Measurements from ENCODE around the gene SPARCL1.

Gene SPARCL1

GRCh38 chr4:87530868-87531267, 1.7 kb upstream of the SPARCL1 start:
- H4K20me1 ChIP-seq (ENCODE audit: control insufficient read depth, insufficient read depth, low read depth, low read length): no peaks in the 10 kb centered on the region
- no peaks in the 10 kb centered on the region for H3K79me2 ChIP-seq (ENCODE audit: control insufficient read depth, low read length)
- no peaks in the 10 kb centered on the region for H3F3A ChIP-seq (ENCODE audit: control insufficient read depth, insufficient read depth)
- no peaks in the 10 kb centered on the region for H3K9me3 ChIP-seq (ENCODE audit: control insufficient read depth, insufficient read depth, low read length)
- H3K4me3 ChIP-seq (ENCODE audit: low read length): no peak overlapping the region
- H3K4me1 ChIP-seq (ENCODE audit: control insufficient read depth, low read length): peaks cover 19% of the 10 kb centered on the region
- peaks cover 8% of the 10 kb centered on the region; the same call in 1 of the 2 replicates for H3K27me3 ChIP-seq (ENCODE audit: control insufficient read depth, low read length)
- H3K27ac ChIP-seq (ENCODE audit: low read depth, low read length): no peak overlapping the region
- no peaks in the 10 kb centered on the region for H3K9me2 ChIP-seq (replicated peaks; ENCODE audit: control insufficient read depth, low read length)
- no peak for TF ChIP-seq CTCF (IDR thresholded peaks at IDR 0.05; ENCODE audit: low read depth, low read length, poor library complexity, severe bottlenecking)
- TF ChIP-seq EZH2phosphoT487 (IDR thresholded peaks at IDR 0.05; ENCODE audit: borderline replicate concordance, low read length): no peak
- no peak overlapping the region for H3K4me2 ChIP-seq (ENCODE audit: low read length)
- H3K36me3 ChIP-seq (ENCODE audit: control insufficient read depth, low read length): no peaks in the 10 kb centered on the region

GRCh38 chr4:87530229-87530628, 1.1 kb upstream of the SPARCL1 start:
- peaks cover 19% of the 10 kb centered on the region for H3K4me1 ChIP-seq (ENCODE audit: control insufficient read depth, low read length)
- TF ChIP-seq CTCF (IDR thresholded peaks at IDR 0.05; ENCODE audit: low read depth, low read length, poor library complexity, severe bottlenecking) (no peak), EZH2phosphoT487 (IDR thresholded peaks at IDR 0.05; ENCODE audit: borderline replicate concordance, low read length) (no peak)
- no peak overlapping the region for H3K27ac ChIP-seq (ENCODE audit: low read depth, low read length)
- H3F3A ChIP-seq (ENCODE audit: control insufficient read depth, insufficient read depth): no peaks in the 10 kb centered on the region
- 0 out of 2 replicates have a peak overlapping the region, but pooled peaks have one; percentile 13 for H3K4me2 ChIP-seq (ENCODE audit: low read length)
- no peaks in the 10 kb centered on the region for H3K9me3 ChIP-seq (ENCODE audit: control insufficient read depth, insufficient read depth, low read length)
- H3K4me3 ChIP-seq (ENCODE audit: low read length): no peak overlapping the region
- H3K9me2 ChIP-seq (replicated peaks; ENCODE audit: control insufficient read depth, low read length): no peaks in the 10 kb centered on the region
- H3K27me3 ChIP-seq (ENCODE audit: control insufficient read depth, low read length): peaks cover 8% of the 10 kb centered on the region; the same call in 1 of the 2 replicates
- H3K79me2 ChIP-seq (ENCODE audit: control insufficient read depth, low read length): no peaks in the 10 kb centered on the region
- no peaks in the 10 kb centered on the region for H4K20me1 ChIP-seq (ENCODE audit: control insufficient read depth, insufficient read depth, low read depth, low read length)
- H3K36me3 ChIP-seq (ENCODE audit: control insufficient read depth, low read length): no peaks in the 10 kb centered on the region

GRCh38 chr4:87527431-87528220, 1.6 kb downstream of the SPARCL1 start:
- Histone ChIP-seq H3K4me1 (ENCODE audit: control insufficient read depth, low read length) (peaks cover 19% of the 10 kb centered on the region), H3K4me2 (ENCODE audit: low read length) (no peak overlapping the region)
- no peak for TF ChIP-seq EZH2phosphoT487 (IDR thresholded peaks at IDR 0.05; ENCODE audit: borderline replicate concordance, low read length)
- TF ChIP-seq CTCF (IDR thresholded peaks at IDR 0.05; ENCODE audit: low read depth, low read length, poor library complexity, severe bottlenecking): no peak

More at GRCh38 chr4:87527431-87528220, 1.6 kb downstream of the SPARCL1 start:
- Histone ChIP-seq H3K9me2 (replicated peaks; ENCODE audit: control insufficient read depth, low read length) (no peaks in the 10 kb centered on the region), H3F3A (ENCODE audit: control insufficient read depth, insufficient read depth) (no peaks in the 10 kb centered on the region), H3K4me3 (ENCODE audit: low read length) (no peak overlapping the region), H3K36me3 (ENCODE audit: control insufficient read depth, low read length) (no peaks in the 10 kb centered on the region), H3K27ac (ENCODE audit: low read depth, low read length) (no peak overlapping the region), H4K20me1 (ENCODE audit: control insufficient read depth, insufficient read depth, low read depth, low read length) (no peaks in the 10 kb centered on the region), H3K79me2 (ENCODE audit: control insufficient read depth, low read length) (no peaks in the 10 kb centered on the region), H3K9me3 (ENCODE audit: control insufficient read depth, insufficient read depth, low read length) (no peaks in the 10 kb centered on the region), H3K27me3 (ENCODE audit: control insufficient read depth, low read length) (peaks cover 8% of the 10 kb centered on the region; the same call in 1 of the 2 replicates)

Data from DOHH2 (cell line).